Ishikawa (cell line): ENCODE results near the gene THYN1.

ENCODE experiments used
- CEBPB ChIP-seq: IDR thresholded peaks from 2 replicates; pipeline ENCODE4 v1.6.1; 2012
- CREB1 ChIP-seq: IDR thresholded peaks from 2 replicates; pipeline ENCODE4 v1.6.1; 2012; ENCODE audit warnings: low read depth
- EGR1 ChIP-seq: IDR thresholded peaks from 2 replicates; pipeline ENCODE4 v1.6.1; 2012
- EP300 ChIP-seq: IDR thresholded peaks from 2 replicates; pipeline ENCODE4 v1.6.1; 2012; ENCODE audit warnings: borderline replicate concordance
- FOXM1 ChIP-seq: IDR thresholded peaks from 2 replicates; pipeline ENCODE4 v1.6.1; 2012; ENCODE audit warnings: low read depth, borderline replicate concordance
- MAX ChIP-seq: IDR thresholded peaks from 2 replicates; pipeline ENCODE4 v1.6.1; 2012
- NFIC ChIP-seq: IDR thresholded peaks from 2 replicates; pipeline ENCODE4 v1.6.1; 2012
- RAD21 ChIP-seq: IDR thresholded peaks from 2 replicates; pipeline ENCODE4 v1.6.1; 2012; ENCODE audit warnings: low read depth
- REST ChIP-seq: IDR thresholded peaks from 2 replicates; pipeline ENCODE4 v1.6.1; 2012; ENCODE audit warnings: low read depth, mild to moderate bottlenecking
- TAF1 ChIP-seq: IDR thresholded peaks from 2 replicates; pipeline ENCODE4 v1.6.1; 2012; ENCODE audit warnings: low read depth, mild to moderate bottlenecking
- TCF12 ChIP-seq: IDR thresholded peaks from 2 replicates; pipeline ENCODE4 v1.6.1; 2012; ENCODE audit warnings: low read depth
- TEAD4 ChIP-seq: IDR thresholded peaks from 2 replicates; pipeline ENCODE4 v1.6.1; 2012
- USF1 ChIP-seq: IDR thresholded peaks from 2 replicates; pipeline ENCODE4 v1.6.1; 2012
- YY1 ChIP-seq: IDR thresholded peaks from 2 replicates; pipeline ENCODE4 v1.6.1; 2012; ENCODE audit warnings: low read depth
- ZBTB7A ChIP-seq: IDR thresholded peaks from 2 replicates; pipeline ENCODE4 v1.6.1; 2012; ENCODE audit warnings: low read depth

Gene THYN1

GRCh38 chr11:134240592-134240991, 12.6 kb downstream of the THYN1 start:
- TF ChIP-seq EGR1, result no peak
- TF ChIP-seq TEAD4, result no peak
- no peak for TF ChIP-seq EP300
- no peak for TF ChIP-seq FOXM1
- TF ChIP-seq TAF1, result no peak
- no peak for TF ChIP-seq USF1
- no peak for TF ChIP-seq YY1
- no peak for TF ChIP-seq ZBTB7A
- TF ChIP-seq MAX, result no peak
- TF ChIP-seq RAD21, result no peak
- TF ChIP-seq TCF12, result no peak
- no peak for TF ChIP-seq NFIC
- TF ChIP-seq CEBPB, result no peak

GRCh38 chr11:134238956-134239355, 14.2 kb downstream of the THYN1 start:
- TF ChIP-seq FOXM1, result no peak
- no peak for TF ChIP-seq NFIC
- TF ChIP-seq TEAD4, result no peak
- no peak for TF ChIP-seq REST
- TF ChIP-seq TCF12, result no peak
- TF ChIP-seq EGR1, result no peak
- TF ChIP-seq USF1, result no peak
- no peak for TF ChIP-seq CREB1
- no peak for TF ChIP-seq YY1
- TF ChIP-seq CEBPB, result no peak
- no peak for TF ChIP-seq EP300
- no peak for TF ChIP-seq RAD21
- no peak for TF ChIP-seq ZBTB7A
- TF ChIP-seq TAF1, result no peak
- no peak for TF ChIP-seq MAX

- TF ChIP-seq FOXM1 (no peak), EGR1 (no peak), CEBPB (no peak), TEAD4 (no peak), TCF12 (no peak), TAF1 (no peak), CREB1 (no peak), YY1 (no peak), REST (no peak), USF1 (no peak)
Observed at GRCh38 chr11:134237557-134237922, 15.6 kb downstream of the THYN1 start.

GRCh38 chr11:134236834-134237556, 16.2 kb downstream of the THYN1 start:
- no peak for TF ChIP-seq EGR1
- no peak for TF ChIP-seq TEAD4
- TF ChIP-seq ZBTB7A, result no peak
- TF ChIP-seq MAX, result no peak
- no peak for TF ChIP-seq TAF1
- no peak for TF ChIP-seq NFIC
- TF ChIP-seq USF1, result no peak
- no peak for TF ChIP-seq REST
- TF ChIP-seq YY1, result no peak
- no peak for TF ChIP-seq RAD21
- no peak for TF ChIP-seq CREB1
- no peak for TF ChIP-seq FOXM1
- TF ChIP-seq EP300, result no peak
- no peak for TF ChIP-seq TCF12
- no peak for TF ChIP-seq CEBPB
